ENCODE measurements around the gene FBXO45.
"Not testable (repeated sequence)": the region's sequence is repeated elsewhere in the genome, so short reads cannot be mapped to it uniquely, and the experiment has no call there.

FBXO45 gene

DNA sequence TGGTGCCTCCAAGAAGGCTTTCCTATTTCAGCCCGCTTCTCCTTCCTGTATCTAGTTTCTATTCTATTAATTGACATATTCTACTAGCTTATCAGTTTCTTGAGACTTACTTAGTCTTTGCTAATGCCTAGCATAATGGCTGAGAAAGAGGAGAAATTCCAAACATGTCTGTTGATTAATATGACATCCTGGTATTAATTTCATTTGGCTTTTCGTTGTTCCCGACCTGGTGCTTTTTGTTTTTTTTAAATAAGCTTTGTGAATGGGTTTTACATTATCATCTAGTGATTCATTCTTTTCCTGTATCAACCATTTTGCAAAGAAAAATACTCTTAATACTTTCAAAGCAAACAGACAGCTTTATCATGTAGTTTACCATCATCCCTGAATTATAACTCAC, 13.2 kb upstream of the FBXO45 start:
- DNase-seq (ENCODE audit: low spot score) (no peak), FAIRE-seq (no peak)

DNA sequence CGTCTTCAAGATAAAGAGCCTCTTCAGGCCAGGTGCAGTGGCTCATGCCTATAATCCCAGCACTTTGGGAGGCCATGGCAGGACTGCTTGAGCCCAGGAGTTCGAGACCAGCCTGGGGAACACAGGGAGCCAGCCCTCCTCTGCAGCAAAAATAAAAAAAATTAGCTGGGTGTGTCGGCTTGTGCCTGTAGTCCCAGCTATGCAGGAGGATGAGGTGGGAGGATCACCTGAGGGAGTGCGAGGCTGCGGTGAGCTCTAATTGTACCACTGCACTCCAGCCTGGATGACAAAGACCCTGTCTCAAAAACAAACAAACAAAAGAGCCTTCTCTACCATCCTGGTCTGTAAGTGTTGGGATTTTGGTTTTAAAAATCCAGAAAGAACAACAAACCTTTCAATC, 11.2 kb upstream of the FBXO45 start:
- FAIRE-seq, result no peak
- DNase-seq (ENCODE audit: low spot score), result no peak

DNA sequence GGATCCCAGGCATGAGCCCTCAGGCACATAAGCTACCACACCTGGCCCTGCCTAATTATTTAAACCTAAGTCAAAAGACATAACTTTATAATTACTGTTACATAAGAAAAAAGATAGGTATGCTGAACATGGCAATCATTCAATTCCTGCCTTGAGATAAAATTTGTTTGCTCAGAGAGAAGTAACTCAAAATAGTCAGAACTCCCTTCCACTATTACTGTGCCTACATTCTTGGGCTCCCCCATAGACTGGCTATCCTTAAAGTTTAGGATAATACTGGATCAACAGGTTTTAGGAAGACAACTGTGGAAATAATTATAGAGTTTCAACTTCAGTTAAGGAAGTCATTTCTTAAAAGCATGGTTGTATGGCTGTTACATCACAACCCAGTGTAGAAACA, 10.0 kb upstream of the FBXO45 start:
- FAIRE-seq (no peak), DNase-seq (ENCODE audit: low spot score) (no peak)

DNA sequence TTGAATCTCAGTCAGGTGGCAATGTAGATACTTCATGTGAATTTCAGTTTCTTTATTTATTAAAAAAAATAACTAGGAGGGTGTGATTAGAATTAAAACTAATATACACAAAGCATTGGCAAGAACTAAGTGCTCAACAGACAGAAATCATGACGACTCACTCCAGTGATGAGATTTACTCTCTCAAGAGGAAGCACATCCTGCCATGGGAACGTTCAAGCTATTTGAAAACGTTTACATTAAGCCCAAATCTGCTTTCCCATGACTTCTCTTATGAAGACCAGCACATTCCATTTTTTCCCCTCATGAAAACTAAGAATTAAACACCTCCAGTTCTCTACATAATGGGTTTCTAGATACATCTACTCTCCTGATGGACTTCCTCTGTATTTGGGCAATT, 8.6 kb upstream of the FBXO45 start:
- DNase-seq (ENCODE audit: low spot score), result no peak
- no peak for FAIRE-seq

DNA sequence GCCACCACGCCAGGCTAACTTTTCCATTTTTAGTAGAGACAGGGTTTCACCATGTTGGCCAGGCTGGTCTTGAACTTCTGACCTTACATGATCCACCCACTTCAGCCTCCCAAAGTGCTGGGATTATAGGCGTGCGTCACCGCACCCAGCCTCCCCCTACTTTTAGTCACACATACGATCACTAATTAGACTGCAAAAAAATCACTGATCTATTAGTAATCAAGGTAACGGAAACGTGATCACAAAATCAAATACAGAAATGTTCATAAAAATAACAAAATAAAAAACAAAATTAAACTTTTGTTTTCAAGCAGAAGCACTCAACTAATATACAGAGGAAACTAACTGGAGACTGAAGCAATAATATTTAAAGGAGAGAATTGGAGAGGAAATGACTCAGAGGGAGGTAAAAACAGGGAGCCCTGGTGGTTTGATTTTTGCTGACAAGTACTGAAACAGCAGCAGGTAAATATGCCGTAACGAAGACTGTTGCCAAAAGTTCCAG, 4.7 kb upstream of the FBXO45 start:
- FAIRE-seq (peak; percentile 67), DNase-seq (ENCODE audit: low spot score) (peak; percentile 63)

DNA sequence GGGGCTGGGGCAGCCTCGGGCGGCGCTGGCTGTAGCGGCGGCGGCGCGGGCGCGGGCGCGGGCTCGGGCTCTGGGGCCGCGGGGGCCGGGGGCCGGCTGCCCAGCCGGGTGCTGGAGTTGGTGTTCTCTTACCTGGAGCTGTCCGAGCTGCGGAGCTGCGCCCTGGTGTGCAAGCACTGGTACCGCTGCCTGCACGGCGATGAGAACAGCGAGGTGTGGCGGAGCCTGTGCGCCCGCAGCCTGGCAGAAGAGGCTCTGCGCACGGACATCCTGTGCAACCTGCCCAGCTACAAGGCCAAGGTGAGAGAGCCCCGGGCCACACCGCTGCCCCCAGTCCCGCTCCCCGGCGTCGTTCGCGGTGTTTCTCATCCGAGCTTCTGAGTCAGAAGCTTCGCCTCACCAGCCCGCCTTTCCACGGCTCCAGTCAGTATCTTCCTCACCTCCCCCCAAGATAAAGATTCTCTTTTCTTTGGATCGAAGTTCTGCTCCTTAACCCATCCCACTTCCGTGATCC, 600 bp downstream of the FBXO45 start:
- no peak for FAIRE-seq

DNA sequence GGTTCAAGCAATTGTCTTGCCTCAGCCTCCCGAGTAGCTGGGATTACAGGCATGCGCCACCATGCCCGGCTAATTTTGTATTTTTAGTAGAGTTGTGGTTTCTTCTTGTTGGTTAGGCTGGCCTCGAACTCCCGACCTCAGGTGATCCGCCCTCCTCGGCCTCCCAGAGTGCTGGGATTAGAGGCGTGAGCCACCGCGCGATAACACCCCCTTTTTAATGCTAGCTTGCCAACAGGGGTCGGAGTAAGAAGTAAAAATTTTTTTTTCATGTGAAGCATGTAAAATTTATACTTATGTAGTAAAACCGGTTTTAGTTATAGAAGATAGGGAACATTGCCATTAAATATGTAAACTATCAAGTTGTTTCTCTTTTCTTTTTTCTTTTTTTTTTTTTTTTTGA, 1.9 kb downstream of the FBXO45 start:
- not testable (repeated sequence) for FAIRE-seq; DNase-seq (ENCODE audit: low spot score)

More for the DNA sequence above, 600 bp downstream of the FBXO45 start:
- DNase-seq (ENCODE audit: low spot score), result no peak

DNA sequence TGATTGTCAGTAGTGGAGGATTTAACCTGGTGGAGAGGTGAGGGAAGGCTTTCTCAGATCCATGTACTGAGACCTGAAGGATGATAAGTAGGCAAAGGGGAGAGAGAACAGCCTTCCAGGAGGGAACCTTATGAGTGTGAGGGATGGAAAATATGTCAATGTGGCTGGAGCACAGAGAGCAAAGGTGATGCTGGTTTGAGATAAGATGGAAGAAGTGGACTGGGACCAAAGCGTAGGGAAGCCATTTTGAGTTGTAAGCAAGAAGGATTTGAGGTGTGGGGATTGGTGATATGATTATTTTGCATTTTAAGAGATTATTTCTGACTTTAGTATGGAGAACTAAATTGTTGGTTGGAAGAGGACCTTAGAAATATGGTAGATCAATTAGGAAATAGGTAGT, 3.9 kb downstream of the FBXO45 start:
- FAIRE-seq (no peak), DNase-seq (ENCODE audit: low spot score) (no peak)

DNA sequence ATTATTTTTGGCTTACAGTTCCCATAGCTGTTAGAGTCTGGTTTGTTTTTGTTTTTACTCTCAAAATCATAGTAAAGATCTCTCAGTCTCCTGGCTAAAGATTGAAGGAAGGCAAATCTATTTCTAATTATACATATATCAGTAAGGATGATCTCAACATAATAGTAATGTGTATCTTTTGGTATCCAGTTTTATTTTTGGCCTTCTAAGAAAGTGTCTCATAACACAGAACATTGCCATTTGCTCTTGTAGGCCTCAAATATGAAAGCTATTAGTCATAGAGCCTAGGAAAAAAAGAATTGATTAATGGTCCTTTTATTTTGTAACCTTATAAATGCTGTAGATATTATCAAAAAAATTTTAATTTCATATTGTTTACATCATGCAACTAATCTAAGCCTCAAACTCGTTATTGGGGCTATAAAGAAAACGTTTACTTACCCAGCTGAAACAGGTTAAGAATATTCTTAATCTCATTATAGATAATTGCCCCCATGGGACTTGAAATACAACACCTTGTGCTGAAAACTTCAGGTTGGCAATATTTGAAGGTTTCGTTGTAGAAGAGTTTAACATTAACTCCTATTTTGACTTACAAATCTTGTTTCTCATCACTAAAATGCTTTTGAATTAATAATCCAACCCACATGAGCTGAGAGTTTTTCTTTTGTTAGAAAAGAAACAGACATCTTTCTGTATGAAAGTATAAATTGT, 16.7 kb downstream of the FBXO45 start:
- DNase-seq (ENCODE audit: low spot score) (no peak), FAIRE-seq (no peak)

DNA sequence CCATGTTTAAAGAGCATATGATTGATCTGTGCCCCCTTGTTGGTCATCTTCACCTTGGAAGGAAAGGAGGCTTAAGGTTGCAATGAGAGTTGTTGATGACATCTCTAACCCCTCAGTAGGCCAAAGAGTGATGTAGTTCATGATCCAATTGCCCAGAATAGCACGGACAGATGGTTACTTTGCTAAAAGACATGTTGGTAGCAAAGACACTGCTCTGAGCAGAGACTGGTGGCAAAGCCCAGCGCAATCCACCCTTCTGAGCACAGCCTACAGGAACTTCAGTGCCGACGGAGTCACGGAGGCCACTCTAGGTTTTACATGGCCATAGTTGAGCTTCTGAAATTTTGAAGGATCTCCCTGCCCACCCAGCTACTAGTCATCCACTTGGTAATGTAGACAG, 21.8 kb downstream of the FBXO45 start:
- DNase-seq (ENCODE audit: low spot score) (no peak), FAIRE-seq (no peak)

DNA sequence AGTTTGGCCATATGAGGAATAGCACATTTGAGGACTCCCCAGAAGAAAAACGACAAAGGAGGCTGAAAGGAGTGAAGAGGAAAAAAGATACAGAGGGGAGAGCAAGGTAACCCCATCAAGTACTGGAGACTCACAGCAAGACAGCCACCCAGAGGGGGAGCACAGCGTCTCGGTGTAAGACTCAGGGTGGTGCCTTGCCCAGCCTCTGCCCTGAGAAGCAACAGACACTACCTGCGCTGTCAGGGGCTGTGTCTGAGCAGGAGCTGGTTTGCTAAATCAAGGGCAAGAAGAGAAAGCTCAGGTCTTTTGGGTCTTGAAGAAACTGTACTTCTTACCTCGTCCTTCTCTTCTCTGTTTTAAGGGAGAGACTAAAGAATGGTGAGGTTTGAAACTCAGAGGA, 27.9 kb downstream of the FBXO45 start:
- FAIRE-seq (no peak), DNase-seq (ENCODE audit: low spot score) (no peak)

DNA sequence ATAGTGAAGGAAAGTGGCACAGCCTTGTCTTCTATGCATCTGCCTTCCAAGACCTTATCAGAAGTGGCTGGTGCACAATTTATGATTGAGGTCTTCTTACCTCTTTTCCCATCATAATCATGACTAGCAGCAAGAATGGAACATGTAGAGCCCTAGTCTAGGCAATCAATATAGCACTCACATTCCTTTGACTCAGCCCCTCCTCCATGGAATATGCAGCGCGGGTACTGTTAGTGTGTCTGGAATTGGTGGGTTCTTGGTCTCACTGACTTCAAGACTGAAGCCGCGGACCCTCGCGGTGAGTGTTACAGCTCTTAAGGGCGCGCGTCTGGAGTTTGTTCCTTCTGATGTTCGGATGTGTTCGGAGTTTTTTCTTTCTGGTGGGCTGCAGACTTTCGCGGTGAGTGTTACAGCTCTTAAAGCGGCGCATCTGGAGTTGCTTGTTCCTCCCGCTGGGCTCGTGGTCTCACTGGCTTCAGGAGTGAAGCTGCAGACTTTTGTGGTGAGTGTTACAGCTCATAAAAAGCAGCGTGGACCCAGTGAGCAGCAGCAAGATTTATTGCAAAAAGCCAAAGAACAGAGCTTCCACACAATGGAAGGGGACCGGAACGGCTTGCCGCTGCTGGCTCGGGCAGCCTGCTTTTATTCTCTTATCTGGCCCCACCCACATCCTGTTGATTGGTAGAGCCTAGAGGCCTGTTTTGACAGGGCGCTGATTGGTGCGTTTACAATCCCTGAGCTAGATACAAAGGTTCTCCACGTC, 29.7 kb downstream of the FBXO45 start:
- not testable (repeated sequence) for FAIRE-seq; DNase-seq (ENCODE audit: low spot score)

DNA sequence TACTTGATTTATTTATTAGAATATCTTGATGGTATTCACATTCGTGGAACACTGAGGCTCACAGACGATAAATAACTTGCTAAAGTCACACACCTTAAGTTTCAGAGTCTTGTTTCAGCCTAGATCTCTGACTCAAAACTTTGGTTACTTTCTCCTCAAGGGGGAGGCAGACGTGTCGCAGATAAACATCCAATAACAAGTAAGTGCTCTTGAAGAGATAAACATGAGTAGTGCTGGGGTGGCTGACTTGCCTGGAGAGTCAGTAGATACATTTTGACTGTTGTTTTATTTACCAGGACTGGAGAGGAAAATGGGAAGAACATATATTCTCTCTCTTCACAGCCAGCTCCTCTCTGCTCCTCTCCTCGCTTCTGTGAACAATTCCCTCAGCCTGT, 31.3 kb downstream of the FBXO45 start:
- no peak for DNase-seq (ENCODE audit: low spot score)
- no peak for FAIRE-seq

DNA sequence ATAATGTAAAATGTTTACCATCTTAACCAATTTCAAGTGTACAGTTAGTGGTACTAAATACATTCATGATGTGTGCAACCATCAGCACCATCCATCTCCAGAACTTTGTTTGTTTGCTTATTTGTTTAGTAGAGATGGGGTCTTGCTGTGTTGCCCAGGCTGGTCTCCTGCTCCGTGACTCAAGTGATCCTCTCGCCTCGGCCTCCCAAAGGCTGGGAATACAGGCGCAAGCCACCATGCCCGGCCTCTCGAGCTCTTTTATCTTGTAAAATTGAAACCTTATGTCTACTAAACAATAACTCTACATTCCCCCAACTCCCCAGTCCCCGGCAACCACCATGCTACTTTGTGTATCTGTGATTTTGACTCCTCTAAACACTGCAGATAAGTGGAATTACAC, 31.9 kb downstream of the FBXO45 start:
- FAIRE-seq (no peak), DNase-seq (ENCODE audit: low spot score) (no peak)

DNA sequence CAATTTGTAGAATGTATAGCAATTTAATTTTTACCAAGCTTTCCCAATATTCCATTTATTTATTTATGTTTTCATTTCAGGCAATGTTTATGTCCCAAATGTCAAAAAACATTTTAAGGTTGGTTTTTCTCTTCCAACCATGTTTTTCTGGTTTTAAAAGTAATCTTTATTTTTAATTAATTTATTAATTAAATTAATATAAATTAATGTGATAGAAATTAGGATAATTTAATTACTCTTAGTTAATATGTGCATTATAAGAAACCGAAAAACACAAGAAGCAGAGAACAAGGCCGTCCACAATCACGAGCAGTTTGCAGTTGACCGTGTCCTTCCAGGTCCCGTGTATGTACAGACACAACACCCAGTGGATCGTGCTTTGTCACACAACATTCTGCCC, 34.2 kb downstream of the FBXO45 start:
- no peak for DNase-seq (ENCODE audit: low spot score)
- FAIRE-seq, result no peak

DNA sequence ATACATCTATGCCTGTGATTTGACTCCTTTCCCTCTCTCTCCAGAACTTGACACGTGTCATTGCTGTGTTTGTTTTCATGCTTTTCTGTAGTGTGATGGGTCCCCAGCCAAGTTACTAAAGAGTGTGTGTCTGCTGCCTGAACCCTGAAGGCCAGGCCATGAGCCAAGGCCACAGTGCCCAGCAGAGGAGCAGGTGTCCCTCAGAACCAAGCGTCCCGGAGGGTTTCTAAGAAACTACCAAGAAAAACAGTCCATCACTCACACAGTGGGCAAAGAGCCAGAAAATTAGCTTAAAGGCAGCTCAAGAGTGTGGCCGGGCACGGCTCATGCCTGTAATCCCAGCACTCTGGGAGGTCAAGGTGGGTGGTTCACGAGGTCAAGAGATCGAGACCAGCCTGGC, 35.2 kb downstream of the FBXO45 start:
- FAIRE-seq (no peak), DNase-seq (ENCODE audit: low spot score) (no peak)

DNA sequence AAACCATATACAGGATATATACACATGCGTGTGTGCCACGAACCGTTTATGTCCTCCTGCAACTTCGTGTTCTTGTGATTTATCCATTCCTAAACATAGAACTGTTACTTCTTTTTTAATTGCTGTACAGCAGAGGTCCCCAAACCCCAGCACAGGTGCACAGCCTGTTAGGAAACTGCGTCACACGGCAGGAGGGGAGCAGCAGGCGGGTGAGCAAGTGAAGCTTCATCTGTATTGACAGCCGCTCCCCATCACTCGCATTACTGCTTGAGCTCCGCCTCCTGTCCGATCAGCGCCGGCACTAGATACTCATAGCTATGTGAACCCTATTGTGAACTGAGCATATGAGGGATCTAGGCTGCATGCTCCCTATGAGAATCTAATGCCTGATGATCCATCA, 36.1 kb downstream of the FBXO45 start:
- DNase-seq (ENCODE audit: low spot score) (no peak), FAIRE-seq (no peak)

DNA sequence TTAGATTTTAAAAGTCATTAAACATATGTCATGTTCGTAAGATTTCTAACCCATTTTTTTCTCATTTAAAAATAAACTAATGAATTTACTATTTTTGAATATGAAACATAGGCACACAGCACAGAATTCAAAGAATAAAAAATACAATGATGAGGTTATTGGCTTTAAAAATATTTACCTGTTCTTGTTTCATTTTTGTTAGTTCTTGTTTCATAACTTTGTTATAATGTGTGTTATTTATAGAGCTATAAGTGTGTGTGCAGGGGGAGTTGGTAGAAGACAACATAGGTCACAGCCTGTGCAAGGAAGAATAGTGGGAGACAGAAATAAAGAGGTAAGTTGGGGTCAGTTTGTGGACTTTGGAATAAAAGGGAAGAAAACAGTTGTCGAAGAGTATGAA, 40.2 kb downstream of the FBXO45 start:
- DNase-seq (ENCODE audit: low spot score), result no peak
- FAIRE-seq, result no peak

DNA sequence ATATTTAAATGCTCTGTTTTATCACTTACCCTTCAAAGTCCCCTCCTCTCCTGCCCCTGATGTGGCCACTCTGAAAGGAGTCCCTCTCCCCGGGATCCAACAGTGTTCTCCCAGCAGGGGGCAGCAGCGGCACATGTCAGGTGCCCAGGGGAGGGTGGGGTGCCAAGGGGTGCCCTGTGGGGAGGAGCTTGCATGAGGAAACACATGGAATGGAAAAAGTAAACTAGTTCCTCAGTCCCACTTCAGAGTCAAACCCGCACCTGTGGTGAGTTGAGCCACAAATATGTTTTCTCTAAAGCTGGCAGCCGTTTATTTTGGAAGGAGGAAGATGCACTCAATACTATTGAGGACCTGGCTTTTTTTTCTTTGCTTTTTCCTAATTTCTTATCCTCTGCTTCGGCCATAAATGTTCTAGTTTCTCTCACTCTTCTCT, 40.9 kb downstream of the FBXO45 start:
- FAIRE-seq (no peak), DNase-seq (ENCODE audit: low spot score) (peak; percentile 56)

DNA sequence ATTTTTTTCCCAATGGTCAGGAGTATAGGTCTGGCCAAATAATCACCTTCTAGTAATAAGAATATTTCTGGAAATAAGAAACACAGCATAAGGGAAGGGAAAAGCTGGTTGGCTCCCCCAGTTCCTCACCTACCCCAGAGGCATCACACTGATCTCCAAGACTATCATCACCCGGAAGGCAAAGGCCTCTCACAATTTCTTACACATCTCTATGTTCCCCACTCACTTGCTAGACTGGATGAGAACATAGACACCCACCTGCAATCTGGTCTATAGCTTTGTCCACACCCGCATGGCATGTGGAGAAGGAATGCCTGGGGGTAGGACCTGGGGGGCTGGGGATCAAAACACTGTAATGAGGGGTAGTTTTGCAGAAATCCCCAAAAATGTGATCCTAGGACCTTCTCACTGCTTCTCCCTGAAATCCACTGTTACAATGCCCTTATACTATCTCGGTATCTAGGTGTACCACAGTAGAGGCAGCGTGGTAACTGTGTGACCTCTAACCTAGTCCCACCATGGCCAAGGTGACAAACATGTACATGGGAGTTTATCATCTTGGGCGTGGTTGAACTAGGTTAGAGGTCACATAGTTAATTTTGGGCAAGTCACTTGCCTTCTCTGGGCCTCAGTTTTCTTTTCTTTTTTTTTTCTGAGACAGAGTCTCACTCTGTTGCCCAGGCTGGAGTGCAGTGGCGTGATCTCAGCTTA, 41.5 kb downstream of the FBXO45 start:
- no peak for DNase-seq (ENCODE audit: low spot score)
- no peak for FAIRE-seq

DNA sequence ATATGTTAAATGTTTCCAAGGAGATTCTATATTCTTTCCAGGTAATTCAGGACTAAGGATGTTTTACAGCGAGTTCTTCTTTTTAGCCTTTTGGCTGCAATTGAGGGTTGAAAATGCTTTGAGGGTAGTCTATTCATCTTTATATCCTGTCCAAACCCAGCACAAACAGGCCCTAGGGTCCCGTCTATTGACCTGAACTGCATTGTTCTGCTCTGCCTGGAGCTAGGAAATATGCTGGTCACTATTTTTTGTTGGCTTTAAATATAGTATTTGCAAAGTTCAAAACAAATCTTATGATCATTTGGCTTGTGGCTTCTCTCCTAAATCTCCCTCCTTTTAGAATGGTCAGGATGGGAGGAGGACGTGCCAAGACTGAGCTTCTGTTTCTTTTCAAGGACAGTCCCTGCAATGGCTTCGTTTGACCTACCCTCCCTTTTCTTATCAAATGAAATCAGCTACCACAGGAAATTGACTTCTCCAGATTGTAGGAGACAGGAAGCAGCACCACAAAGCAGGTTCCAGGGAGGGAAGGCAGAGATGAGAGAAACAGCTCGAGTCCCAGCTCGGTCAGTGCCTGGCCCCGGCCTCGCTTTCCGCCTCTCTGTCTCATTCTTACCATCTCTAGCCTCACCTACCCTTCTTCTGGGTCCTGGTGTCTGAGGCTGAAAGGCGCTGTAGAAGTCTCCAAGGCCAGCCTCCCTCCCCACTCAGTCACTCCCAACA, 43.5 kb downstream of the FBXO45 start:
- DNase-seq (ENCODE audit: low spot score), result no peak

More for the DNA sequence above, 43.5 kb downstream of the FBXO45 start:
- FAIRE-seq, result no peak
